ENCODE results near the gene TBC1D26. TPM values are rescaled to one million over a fixed set of nuclear protein-coding genes. Genes with fewer than 3 reads are reported as not detected.
"Not testable (repeated sequence)": the region's sequence is repeated elsewhere in the genome, so short reads cannot be mapped to it uniquely, and the experiment has no call there.

The TBC1D26 gene
- total and polyA plus RNA-seq, 2 donors = 0.09 to 0.43 TPM

GRCh38 chr17:15741624-15742023 is 9.5 kb downstream of the TBC1D26 start:
- H3K9me3 ChIP-seq (ENCODE audit: control insufficient read depth in 2 of 2, insufficient read depth in 1 of 2, low read length in 1 of 2) = no peaks in the 10 kb centered on the region
- 97% methylated on average over 9 of the region's 9 CpGs for WGBS
- no peak overlapping the region for H3K27ac ChIP-seq (ENCODE audit: low read depth in 1 of 2, low read length in 1 of 2)

GRCh38 chr17:15742051-15742795 is 10.1 kb downstream of the TBC1D26 start:
- Histone ChIP-seq H3K27ac (ENCODE audit: low read depth in 1 of 2, low read length in 1 of 2) (no peak overlapping the region), H3K27me3 (ENCODE audit: control insufficient read depth in 2 of 2, insufficient read depth in 1 of 2, low read length in 1 of 2) (no peaks in the 10 kb centered on the region), H3K9me3 (ENCODE audit: control insufficient read depth in 2 of 2, insufficient read depth in 1 of 2, low read length in 1 of 2) (no peaks in the 10 kb centered on the region), H3K36me3 (ENCODE audit: control insufficient read depth in 2 of 2, insufficient read depth in 2 of 2, low read length in 1 of 2) (no peaks in the 10 kb centered on the region), H3K4me3 (ENCODE audit: low read length in 2 of 2) (no peak overlapping the region), H3K4me1 (ENCODE audit: control insufficient read depth in 2 of 2, insufficient read depth in 2 of 2, low read length in 2 of 2) (no peaks in the 10 kb centered on the region)
- no peak for DNase-seq (ENCODE audit: low read depth in 6 of 9, low spot score in 9 of 9)
- WGBS = 92% methylated on average over 15 of the region's 15 CpGs

More at GRCh38 chr17:15741624-15742023, 9.5 kb downstream of the TBC1D26 start:
- H3K4me1 ChIP-seq (ENCODE audit: control insufficient read depth in 2 of 2, insufficient read depth in 2 of 2, low read length in 2 of 2) = no peaks in the 10 kb centered on the region
- DNase-seq (ENCODE audit: low read depth in 6 of 9, low spot score in 9 of 9) = no peak
- H3K36me3 ChIP-seq (ENCODE audit: control insufficient read depth in 2 of 2, insufficient read depth in 2 of 2, low read length in 1 of 2) = no peaks in the 10 kb centered on the region
- no peak overlapping the region for H3K4me3 ChIP-seq (ENCODE audit: low read length in 2 of 2)
- no peaks in the 10 kb centered on the region for H3K27me3 ChIP-seq (ENCODE audit: control insufficient read depth in 2 of 2, insufficient read depth in 1 of 2, low read length in 1 of 2)

GRCh38 chr17:15742921-15743320 is 10.8 kb downstream of the TBC1D26 start:
- Histone ChIP-seq H3K9me3 (ENCODE audit: control insufficient read depth in 2 of 2, insufficient read depth in 1 of 2, low read length in 1 of 2) (no peaks in the 10 kb centered on the region), H3K27ac (ENCODE audit: low read depth in 1 of 2, low read length in 1 of 2) (no peak overlapping the region), H3K36me3 (ENCODE audit: control insufficient read depth in 2 of 2, insufficient read depth in 2 of 2, low read length in 1 of 2) (no peaks in the 10 kb centered on the region), H3K4me3 (ENCODE audit: low read length in 2 of 2) (no peak overlapping the region), H3K27me3 (ENCODE audit: control insufficient read depth in 2 of 2, insufficient read depth in 1 of 2, low read length in 1 of 2) (no peaks in the 10 kb centered on the region), H3K4me1 (ENCODE audit: control insufficient read depth in 2 of 2, insufficient read depth in 2 of 2, low read length in 2 of 2) (no peaks in the 10 kb centered on the region)
- WGBS = 95% methylated on average over 7 of the region's 7 CpGs
- no peak for DNase-seq (ENCODE audit: low read depth in 6 of 9, low spot score in 9 of 9)

- Histone ChIP-seq H3K27me3 (ENCODE audit: control insufficient read depth in 2 of 2, insufficient read depth in 1 of 2, low read length in 1 of 2) (peaks cover 0 to under 1% of the 10 kb centered on the region in 2 donors), H3K4me3 (ENCODE audit: low read length in 2 of 2) (no peak overlapping the region), H3K27ac (ENCODE audit: low read depth in 1 of 2, low read length in 1 of 2) (no peak overlapping the region), H3K4me1 (ENCODE audit: control insufficient read depth in 2 of 2, insufficient read depth in 2 of 2, low read length in 2 of 2) (no peaks in the 10 kb centered on the region), H3K36me3 (ENCODE audit: control insufficient read depth in 2 of 2, insufficient read depth in 2 of 2, low read length in 1 of 2) (no peaks in the 10 kb centered on the region), H3K9me3 (ENCODE audit: control insufficient read depth in 2 of 2, insufficient read depth in 1 of 2, low read length in 1 of 2) (no peaks in the 10 kb centered on the region)
- no peak for DNase-seq (ENCODE audit: low read depth in 6 of 9, low spot score in 9 of 9)
- 95% methylated on average over 7 of the region's 7 CpGs for WGBS
Measured at GRCh38 chr17:15744074-15744676, 12.1 kb downstream of the TBC1D26 start.

GRCh38 chr17:15744885-15745284 is 12.8 kb downstream of the TBC1D26 start:
- Histone ChIP-seq H3K36me3 (ENCODE audit: control insufficient read depth in 2 of 2, insufficient read depth in 2 of 2, low read length in 1 of 2) (no peaks in the 10 kb centered on the region), H3K4me3 (ENCODE audit: low read length in 2 of 2) (no peak overlapping the region), H3K27ac (ENCODE audit: low read depth in 1 of 2, low read length in 1 of 2) (no peak overlapping the region), H3K4me1 (ENCODE audit: control insufficient read depth in 2 of 2, insufficient read depth in 2 of 2, low read length in 2 of 2) (no peaks in the 10 kb centered on the region), H3K9me3 (ENCODE audit: control insufficient read depth in 2 of 2, insufficient read depth in 1 of 2, low read length in 1 of 2) (no peaks in the 10 kb centered on the region), H3K27me3 (ENCODE audit: control insufficient read depth in 2 of 2, insufficient read depth in 1 of 2, low read length in 1 of 2) (peaks cover 0 to 5% of the 10 kb centered on the region in 2 donors)
- DNase-seq (ENCODE audit: low read depth in 6 of 9, low spot score in 9 of 9) = no peak
- WGBS = 87% methylated on average over 2 of the region's 2 CpGs

- not testable (repeated sequence) for H3K4me3 ChIP-seq (ENCODE audit: low read length in 2 of 2); H3K27me3 ChIP-seq (ENCODE audit: control insufficient read depth in 2 of 2, insufficient read depth in 1 of 2, low read length in 1 of 2); H3K4me1 ChIP-seq (ENCODE audit: control insufficient read depth in 2 of 2, insufficient read depth in 2 of 2, low read length in 2 of 2); H3K27ac ChIP-seq (ENCODE audit: low read depth in 1 of 2, low read length in 1 of 2); H3K9me3 ChIP-seq (ENCODE audit: control insufficient read depth in 2 of 2, insufficient read depth in 1 of 2, low read length in 1 of 2); DNase-seq (ENCODE audit: low read depth in 6 of 9, low spot score in 9 of 9); H3K36me3 ChIP-seq (ENCODE audit: control insufficient read depth in 2 of 2, insufficient read depth in 2 of 2, low read length in 1 of 2)
- WGBS = 39% methylated on average over 36 of the region's 36 CpGs
Measured at GRCh38 chr17:15749403-15749802, 17.3 kb downstream of the TBC1D26 start.

- H3K4me1 ChIP-seq (ENCODE audit: control insufficient read depth in 2 of 2, insufficient read depth in 2 of 2, low read length in 2 of 2); H3K27me3 ChIP-seq (ENCODE audit: control insufficient read depth in 2 of 2, insufficient read depth in 1 of 2, low read length in 1 of 2); H3K9me3 ChIP-seq (ENCODE audit: control insufficient read depth in 2 of 2, insufficient read depth in 1 of 2, low read length in 1 of 2); H3K27ac ChIP-seq (ENCODE audit: low read depth in 1 of 2, low read length in 1 of 2); H3K36me3 ChIP-seq (ENCODE audit: control insufficient read depth in 2 of 2, insufficient read depth in 2 of 2, low read length in 1 of 2); H3K4me3 ChIP-seq (ENCODE audit: low read length in 2 of 2); DNase-seq (ENCODE audit: low read depth in 6 of 9, low spot score in 9 of 9): not testable (repeated sequence)
- 96% methylated on average over 9 of the region's 14 CpGs for WGBS
Measured at GRCh38 chr17:15768865-15769533, 36.9 kb downstream of the TBC1D26 start.

GRCh38 chr17:15770679-15771078 is 38.6 kb downstream of the TBC1D26 start:
- H3K36me3 ChIP-seq (ENCODE audit: control insufficient read depth in 2 of 2, insufficient read depth in 2 of 2, low read length in 1 of 2); H3K27ac ChIP-seq (ENCODE audit: low read depth in 1 of 2, low read length in 1 of 2); H3K4me3 ChIP-seq (ENCODE audit: low read length in 2 of 2); H3K9me3 ChIP-seq (ENCODE audit: control insufficient read depth in 2 of 2, insufficient read depth in 1 of 2, low read length in 1 of 2); H3K27me3 ChIP-seq (ENCODE audit: control insufficient read depth in 2 of 2, insufficient read depth in 1 of 2, low read length in 1 of 2); DNase-seq (ENCODE audit: low read depth in 6 of 9, low spot score in 9 of 9); H3K4me1 ChIP-seq (ENCODE audit: control insufficient read depth in 2 of 2, insufficient read depth in 2 of 2, low read length in 2 of 2): not testable (repeated sequence)
- WGBS = 97% methylated on average over 7 of the region's 7 CpGs

- H3K4me1 ChIP-seq (ENCODE audit: control insufficient read depth in 2 of 2, insufficient read depth in 2 of 2, low read length in 2 of 2) = no peaks in the 10 kb centered on the region
- DNase-seq (ENCODE audit: low read depth in 6 of 9, low spot score in 9 of 9) = no peak
- H3K27me3 ChIP-seq (ENCODE audit: control insufficient read depth in 2 of 2, insufficient read depth in 1 of 2, low read length in 1 of 2) = no peaks in the 10 kb centered on the region
- H3K4me3 ChIP-seq (ENCODE audit: low read length in 2 of 2) = no peak overlapping the region
- peaks cover 0 to 7% of the 10 kb centered on the region in 2 donors for H3K9me3 ChIP-seq (ENCODE audit: control insufficient read depth in 2 of 2, insufficient read depth in 1 of 2, low read length in 1 of 2)
- H3K36me3 ChIP-seq (ENCODE audit: control insufficient read depth in 2 of 2, insufficient read depth in 2 of 2, low read length in 1 of 2) = no peaks in the 10 kb centered on the region
- no peak overlapping the region for H3K27ac ChIP-seq (ENCODE audit: low read depth in 1 of 2, low read length in 1 of 2)
Measured at GRCh38 chr17:15776871-15777270, 44.8 kb downstream of the TBC1D26 start.
